ENCODE results near the gene AP2A2. TPM values are rescaled to one million over a fixed set of nuclear protein-coding genes. Genes with fewer than 3 reads are reported as not detected.

AP2A2 gene
- total RNA-seq, 2 donors from 2014 or later = 35.1 to 70.2 TPM

DNA sequence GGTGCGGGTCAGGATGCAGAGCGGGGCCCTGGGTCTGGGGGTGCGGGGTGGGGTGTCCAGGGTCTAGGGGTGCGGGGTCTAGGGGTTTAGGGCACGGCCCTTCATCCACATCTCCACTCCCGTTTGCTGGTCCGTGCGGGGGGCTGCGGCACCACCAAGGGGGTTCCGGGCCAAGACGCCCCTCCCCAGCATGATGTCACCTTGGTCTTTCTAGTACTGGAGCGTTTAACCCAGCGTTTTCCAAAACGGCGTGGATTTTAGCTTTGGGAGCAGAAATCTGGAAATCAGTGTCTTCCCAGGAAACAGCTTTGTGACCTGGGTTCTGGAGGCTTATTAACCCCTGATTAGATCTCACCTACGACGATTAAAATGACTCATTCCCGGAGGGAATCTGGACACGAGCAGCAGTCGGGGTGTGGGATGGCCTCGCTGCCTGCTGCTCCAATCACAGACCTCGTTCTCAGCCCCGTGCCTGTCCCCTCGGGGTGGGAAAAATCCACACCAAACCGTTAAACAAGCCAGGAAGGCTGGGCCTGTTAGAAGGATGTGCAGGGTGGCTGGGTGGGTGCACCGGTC is 759 bp downstream of the AP2A2 start:
- TF ChIP-seq POLR2AphosphoS5 (IDR thresholded peaks at IDR 0.05) = no peak
- no peak for TF ChIP-seq POLR2A (IDR thresholded peaks at IDR 0.05)
- TF ChIP-seq, protein P1, sequence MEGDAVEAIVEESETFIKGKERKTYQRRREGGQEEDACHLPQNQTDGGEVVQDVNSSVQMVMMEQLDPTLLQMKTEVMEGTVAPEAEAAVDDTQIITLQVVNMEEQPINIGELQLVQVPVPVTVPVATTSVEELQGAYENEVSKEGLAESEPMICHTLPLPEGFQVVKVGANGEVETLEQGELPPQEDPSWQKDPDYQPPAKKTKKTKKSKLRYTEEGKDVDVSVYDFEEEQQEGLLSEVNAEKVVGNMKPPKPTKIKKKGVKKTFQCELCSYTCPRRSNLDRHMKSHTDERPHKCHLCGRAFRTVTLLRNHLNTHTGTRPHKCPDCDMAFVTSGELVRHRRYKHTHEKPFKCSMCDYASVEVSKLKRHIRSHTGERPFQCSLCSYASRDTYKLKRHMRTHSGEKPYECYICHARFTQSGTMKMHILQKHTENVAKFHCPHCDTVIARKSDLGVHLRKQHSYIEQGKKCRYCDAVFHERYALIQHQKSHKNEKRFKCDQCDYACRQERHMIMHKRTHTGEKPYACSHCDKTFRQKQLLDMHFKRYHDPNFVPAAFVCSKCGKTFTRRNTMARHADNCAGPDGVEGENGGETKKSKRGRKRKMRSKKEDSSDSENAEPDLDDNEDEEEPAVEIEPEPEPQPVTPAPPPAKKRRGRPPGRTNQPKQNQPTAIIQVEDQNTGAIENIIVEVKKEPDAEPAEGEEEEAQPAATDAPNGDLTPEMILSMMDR (IDR thresholded peaks at IDR 0.05) = no peak
- WGBS = 2% methylated on average over 22 of the region's 26 CpGs
- no peaks in the 10 kb centered on the region for H3K4me1 ChIP-seq (replicated peaks)
- intact Hi-C loops (cut with DNase I) = loop anchor here (5.0 kb wide), 1 partner anchor 79 kb away; no protein-coding TSS in a partner anchor
- H3K4me3 ChIP-seq = peak overlapping the region; percentile 93 to 98
- DNase-seq (ENCODE audit: low spot score) = peak; percentile 33
- H3K36me3 ChIP-seq = no peaks in the 10 kb centered on the region
- peak overlapping the region; percentile 80 to 93 for H3K27ac ChIP-seq
- H3K9me3 ChIP-seq = no peaks in the 10 kb centered on the region
- no peaks in the 10 kb centered on the region for H3K27me3 ChIP-seq (replicated peaks; ENCODE audit: insufficient read depth)

DNA sequence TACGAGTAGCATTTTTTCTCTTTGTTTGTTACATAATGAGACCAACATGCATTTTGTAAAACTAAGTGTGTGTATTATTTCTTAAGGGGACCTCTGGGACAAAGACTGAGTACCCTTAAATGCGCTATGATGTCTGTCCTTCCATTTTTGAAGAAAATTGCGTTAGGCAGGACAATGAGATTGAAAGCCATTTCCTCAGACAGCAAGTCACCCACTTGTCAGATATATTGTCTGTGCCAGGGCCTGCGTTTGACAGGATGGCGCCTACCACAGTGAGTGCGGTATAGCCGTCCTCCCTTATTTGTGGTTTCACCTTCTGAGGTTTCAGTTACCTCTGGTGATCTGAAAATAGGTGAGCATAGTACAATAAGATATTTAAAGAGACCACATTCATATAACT is 2.2 kb downstream of the AP2A2 start:
- WGBS = 58% methylated on average over 7 of the region's 7 CpGs
- no peaks in the 10 kb centered on the region for H3K36me3 ChIP-seq
- H3K4me1 ChIP-seq (replicated peaks) = no peaks in the 10 kb centered on the region
- no peaks in the 10 kb centered on the region for H3K27me3 ChIP-seq (replicated peaks; ENCODE audit: insufficient read depth)
- no peak overlapping the region for H3K27ac ChIP-seq
- no peaks in the 10 kb centered on the region for H3K9me3 ChIP-seq
- intact Hi-C loops (cut with DNase I) = loop anchor here (5.0 kb wide), 1 partner anchor 81 kb away; no protein-coding TSS in a partner anchor
- DNase-seq (ENCODE audit: low spot score) = no peak
- H3K4me3 ChIP-seq = no peak overlapping the region
- no peak for TF ChIP-seq POLR2A (IDR thresholded peaks at IDR 0.05)
- no peak for TF ChIP-seq POLR2AphosphoS5 (IDR thresholded peaks at IDR 0.05)
- TF ChIP-seq, protein P1 (IDR thresholded peaks at IDR 0.05) = no peak

DNA sequence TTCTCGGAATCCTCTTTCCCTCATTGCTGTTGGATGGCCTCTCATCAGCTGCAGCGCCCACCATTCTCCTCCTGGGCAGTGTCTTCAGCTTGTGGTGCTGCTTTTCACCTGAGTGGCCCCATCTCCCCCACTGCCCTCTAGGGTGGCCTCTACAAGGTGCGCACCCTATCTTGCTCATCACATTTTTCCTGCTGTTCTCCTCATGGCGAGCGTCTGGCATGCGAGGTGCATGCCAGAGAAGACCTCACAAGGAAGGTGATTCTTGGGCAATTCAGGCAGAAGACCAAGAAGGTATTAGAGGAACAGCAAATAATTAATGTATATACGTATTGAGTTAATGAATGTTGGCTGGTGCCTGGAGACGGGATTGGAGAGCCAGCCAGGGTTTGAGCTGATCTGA is 3.1 kb downstream of the AP2A2 start:
- TF ChIP-seq POLR2AphosphoS5 (IDR thresholded peaks at IDR 0.05) (no peak), POLR2A (IDR thresholded peaks at IDR 0.05) (no peak)
- TF ChIP-seq, protein P1 (IDR thresholded peaks at IDR 0.05) = no peak
- no peaks in the 10 kb centered on the region for H3K36me3 ChIP-seq
- 80% methylated on average over 8 of the region's 8 CpGs for WGBS
- intact Hi-C loops (cut with DNase I) = loop anchor here (5.0 kb wide), 1 partner anchor 81 kb away; no protein-coding TSS in a partner anchor
- H3K9me3 ChIP-seq = no peaks in the 10 kb centered on the region
- no peak overlapping the region for H3K4me3 ChIP-seq
- DNase-seq (ENCODE audit: low spot score) = no peak
- no peaks in the 10 kb centered on the region for H3K27me3 ChIP-seq (replicated peaks; ENCODE audit: insufficient read depth)
- H3K4me1 ChIP-seq (replicated peaks) = no peaks in the 10 kb centered on the region
- no peak overlapping the region for H3K27ac ChIP-seq

DNA sequence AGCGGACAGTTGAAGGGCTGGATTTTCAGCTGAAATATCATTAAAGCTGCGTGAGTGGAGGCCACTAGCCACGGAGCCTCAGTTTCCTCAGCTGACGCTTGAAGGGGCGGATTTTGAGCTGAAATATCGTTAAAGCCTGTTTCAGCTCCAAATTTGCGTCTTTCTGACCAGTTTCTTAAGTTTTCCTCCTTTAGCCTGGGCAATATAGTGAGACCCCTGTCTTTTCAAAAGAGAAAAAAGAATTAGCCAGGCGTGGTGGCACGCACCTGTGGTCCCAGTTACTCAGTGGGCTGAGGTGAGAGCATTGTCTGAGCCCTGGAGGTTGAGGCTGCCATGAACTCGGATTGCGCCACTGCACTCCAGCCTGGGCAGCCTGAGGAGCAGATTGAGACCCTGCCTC is 3.7 kb downstream of the AP2A2 start:
- DNase-seq (ENCODE audit: low spot score) = no peak
- Histone ChIP-seq H3K4me3 (no peak overlapping the region), H3K9me3 (no peaks in the 10 kb centered on the region), H3K4me1 (replicated peaks) (no peaks in the 10 kb centered on the region), H3K36me3 (no peaks in the 10 kb centered on the region), H3K27me3 (replicated peaks; ENCODE audit: insufficient read depth) (no peaks in the 10 kb centered on the region), H3K27ac (no peak overlapping the region)
- no peak for TF ChIP-seq POLR2AphosphoS5 (IDR thresholded peaks at IDR 0.05)
- TF ChIP-seq POLR2A (IDR thresholded peaks at IDR 0.05) = no peak
- TF ChIP-seq, protein P1 (IDR thresholded peaks at IDR 0.05) = no peak
- intact Hi-C loops (cut with DNase I) = loop anchor here (5.0 kb wide), 1 partner anchor 82 kb away; no protein-coding TSS in a partner anchor
- WGBS = 97% methylated on average over 11 of the region's 11 CpGs

DNA sequence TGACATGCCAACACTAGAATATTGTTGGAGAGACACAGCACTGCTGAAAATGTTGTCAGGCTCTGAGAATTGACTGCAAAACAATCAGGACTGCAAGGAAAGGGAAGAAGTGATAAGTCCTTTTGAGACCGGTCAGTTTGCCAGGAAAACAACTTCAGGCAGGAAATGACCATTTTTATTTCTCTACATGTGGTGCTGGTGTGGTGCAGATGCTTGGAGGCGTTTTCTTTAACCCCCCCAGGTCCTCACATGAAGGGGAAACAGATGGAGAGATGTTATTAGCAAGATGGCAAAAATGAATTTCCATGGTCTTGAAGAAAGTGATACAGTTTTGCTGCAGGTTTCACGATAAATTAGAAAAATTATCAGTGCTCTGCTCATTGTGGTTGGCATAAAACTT is 5.7 kb downstream of the AP2A2 start:
- H3K27ac ChIP-seq = no peak overlapping the region
- DNase-seq (ENCODE audit: low spot score) = no peak
- no peak for TF ChIP-seq POLR2A (IDR thresholded peaks at IDR 0.05)
- no peak for TF ChIP-seq POLR2AphosphoS5 (IDR thresholded peaks at IDR 0.05)
- TF ChIP-seq, protein P1 (IDR thresholded peaks at IDR 0.05) = no peak
- WGBS = 67% methylated on average over 3 of the region's 3 CpGs
- no peaks in the 10 kb centered on the region for H3K27me3 ChIP-seq (replicated peaks; ENCODE audit: insufficient read depth)
- no peaks in the 10 kb centered on the region for H3K4me1 ChIP-seq (replicated peaks)
- no peaks in the 10 kb centered on the region for H3K9me3 ChIP-seq
- H3K4me3 ChIP-seq = no peak overlapping the region
- intact Hi-C loops (cut with DNase I) = no loop called here
- no peaks in the 10 kb centered on the region for H3K36me3 ChIP-seq

All from prostate gland (tissue), 2 donors.